ENCODE data around the gene RNF126. TPM values are rescaled to one million over a fixed set of nuclear protein-coding genes. Genes with fewer than 3 reads are reported as not detected.

RNF126 gene
- total and polyA plus RNA-seq, 2 of the 4 experiments (the other 2 are of a cell fraction): 7.0 to 27.4 TPM

- Histone ChIP-seq H2AK5ac (ENCODE audit: low read depth, low read length) (no peak overlapping the region), H3K4me3 (ENCODE audit: insufficient read depth, low read depth, low read length) (no peak overlapping the region), H3K9ac (ENCODE audit: low read depth, low read length) (no peak overlapping the region), H3K27ac (ENCODE audit: insufficient read depth, low read length) (no peak overlapping the region), H3K36me3 (ENCODE audit: control insufficient read depth, insufficient read depth, low read length) (peaks cover 2% of the 10 kb centered on the region; the same call in 1 of the 2 replicates), H3K23ac (ENCODE audit: low read depth, low read length) (no peak overlapping the region), H2BK120ac (ENCODE audit: low read depth, low read length) (no peak overlapping the region), H2AK9ac (replicated peaks; ENCODE audit: low read depth, low read length, poor library complexity) (no peak overlapping the region), H4K8ac (ENCODE audit: low read depth in 2 of 2, low read length in 2 of 2) (no peak overlapping the region), H3K27me3 (ENCODE audit: control insufficient read depth, insufficient read depth, low read length) (no peaks in the 10 kb centered on the region), H2BK5ac (ENCODE audit: low read depth, low read length, poor library complexity, severe bottlenecking) (no peak overlapping the region), H2AFZ (replicated peaks; ENCODE audit: low read length, poor library complexity) (no peak overlapping the region), H3K9me3 (ENCODE audit: control insufficient read depth, insufficient read depth, low read length) (no peaks in the 10 kb centered on the region), H4K91ac (ENCODE audit: insufficient read depth, low read depth, low read length) (no peak overlapping the region), H2BK15ac (ENCODE audit: low read depth, low read length) (no peak overlapping the region), H3K4me2 (ENCODE audit: low read depth, low read length) (no peak overlapping the region), H3K4ac (ENCODE audit: low read depth, low read length) (no peak overlapping the region), H3K14ac (replicated peaks; ENCODE audit: low read depth, low read length) (no peak overlapping the region), H2BK20ac (ENCODE audit: low read depth, low read length) (no peak overlapping the region), H3K18ac (ENCODE audit: low read depth, low read length) (no peak overlapping the region), H3K4me1 (ENCODE audit: control insufficient read depth, insufficient read depth, low read length) (peaks cover 3% of the 10 kb centered on the region; the same call in 1 of the 2 replicates), H4K20me1 (ENCODE audit: insufficient read depth, low read length) (peaks cover 6% of the 10 kb centered on the region), H3K79me1 (ENCODE audit: low read depth in 1 of 2, low read length in 2 of 2) (peaks cover 0 to 19% of the 10 kb centered on the region in 2 experiments; a peak in 2 of 4 replicates), H4K5ac (ENCODE audit: low read depth, low read length) (no peak overlapping the region), H3K56ac (ENCODE audit: extremely low read depth, insufficient read depth, low read length) (no peak overlapping the region), H3K9me1 (ENCODE audit: insufficient read depth, low read length) (peaks cover 3% of the 10 kb centered on the region)
- BruUV-seq (replicated peaks): no TSS peak
- in situ Hi-C loops (cut with MboI; ENCODE audit: low sequenced_read_pairs): no loop called here
- TF ChIP-seq RAD21 (IDR thresholded peaks at IDR 0.05; ENCODE audit: low read length) (no peak), RFX5 (IDR thresholded peaks at IDR 0.05; ENCODE audit: low read depth, low read length) (no peak), NFE2L2 (IDR thresholded peaks at IDR 0.05; ENCODE audit: low read depth, low read length) (no peak), CHD1 (IDR thresholded peaks at IDR 0.05; ENCODE audit: low read depth, low read length) (no peak), POLR2A (IDR thresholded peaks at IDR 0.05; ENCODE audit: low read depth, low read length) (no peak), BHLHE40 (IDR thresholded peaks at IDR 0.05; ENCODE audit: low read depth, low read length) (no peak), MAFK (IDR thresholded peaks at IDR 0.05; ENCODE audit: low read depth, low read length) (no peak), MAZ (IDR thresholded peaks at IDR 0.05; ENCODE audit: borderline replicate concordance, low read depth, low read length) (no peak), FOS (IDR thresholded peaks at IDR 0.05; ENCODE audit: low read depth, low read length) (no peak), CTCF (conservative IDR thresholded peaks at IDR 0.05; ENCODE audit: low read depth, low read length) (no peak), CEBPB (IDR thresholded peaks at IDR 0.05; ENCODE audit: low read depth, low read length) (no peak), RCOR1 (IDR thresholded peaks at IDR 0.05; ENCODE audit: insufficient replicate concordance, low read length) (no peak), MXI1 (IDR thresholded peaks at IDR 0.05; ENCODE audit: borderline replicate concordance, low read depth, low read length) (no peak), SMC3 (IDR thresholded peaks at IDR 0.05; ENCODE audit: low read depth, low read length) (no peak)
- TF ChIP-seq, protein P1, sequence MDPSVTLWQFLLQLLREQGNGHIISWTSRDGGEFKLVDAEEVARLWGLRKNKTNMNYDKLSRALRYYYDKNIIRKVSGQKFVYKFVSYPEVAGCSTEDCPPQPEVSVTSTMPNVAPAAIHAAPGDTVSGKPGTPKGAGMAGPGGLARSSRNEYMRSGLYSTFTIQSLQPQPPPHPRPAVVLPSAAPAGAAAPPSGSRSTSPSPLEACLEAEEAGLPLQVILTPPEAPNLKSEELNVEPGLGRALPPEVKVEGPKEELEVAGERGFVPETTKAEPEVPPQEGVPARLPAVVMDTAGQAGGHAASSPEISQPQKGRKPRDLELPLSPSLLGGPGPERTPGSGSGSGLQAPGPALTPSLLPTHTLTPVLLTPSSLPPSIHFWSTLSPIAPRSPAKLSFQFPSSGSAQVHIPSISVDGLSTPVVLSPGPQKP (IDR thresholded peaks at IDR 0.05; ENCODE audit: borderline replicate concordance, low read depth, low read length): no peak
- TF ChIP-seq, protein P2, sequence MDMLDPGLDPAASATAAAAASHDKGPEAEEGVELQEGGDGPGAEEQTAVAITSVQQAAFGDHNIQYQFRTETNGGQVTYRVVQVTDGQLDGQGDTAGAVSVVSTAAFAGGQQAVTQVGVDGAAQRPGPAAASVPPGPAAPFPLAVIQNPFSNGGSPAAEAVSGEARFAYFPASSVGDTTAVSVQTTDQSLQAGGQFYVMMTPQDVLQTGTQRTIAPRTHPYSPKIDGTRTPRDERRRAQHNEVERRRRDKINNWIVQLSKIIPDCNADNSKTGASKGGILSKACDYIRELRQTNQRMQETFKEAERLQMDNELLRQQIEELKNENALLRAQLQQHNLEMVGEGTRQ (IDR thresholded peaks at IDR 0.05; ENCODE audit: low read depth, low read length): no peak
- ChIA-PET POLR2A (ENCODE audit: unreplicated experiment) (interaction anchor here (0.6 kb wide), 1 partner anchor 28 kb away, joined by 3 read pairs; no protein-coding TSS in a partner anchor), CTCF (no interaction called here)
- dilution Hi-C loops (cut with HindIII; ENCODE audit: low sequenced_read_pairs, unreplicated experiment): no loop called here
- 78% methylated on average over 12 of the region's 31 CpGs; no CpG with 5 or more reads in 1 of the 2 experiments for WGBS, 2 experiments (ENCODE audit: extremely low coverage in 2 of 2, insufficient read length in 1 of 2)
- intact Hi-C loops (cut with micrococcal nuclease): no loop called here
- ATAC-seq (ENCODE audit: low read depth): no peak
- no peak for DNase-seq
Measured at GRCh38 chr19:685454-685931, 22.5 kb upstream of the RNF126 start.
